IMR-90 (cell line): ENCODE results near the gene WDR5.

Experiments
- CHD1 ChIP-seq: IDR thresholded peaks from 2 replicates; pipeline ENCODE4 v1.6.1; 2012; ENCODE audit warnings: low read depth, low read length, improper control_type of control experiment
- CTCF ChIP-seq: conservative IDR thresholded peaks from 2 replicates; pipeline ENCODE4 v1.5.1; 2012; ENCODE audit warnings: mild to moderate bottlenecking, low read depth, low read length, improper control_type of control experiment
- FOS ChIP-seq: fragments of 150-350 bp; IDR thresholded peaks from 2 replicates; pipeline ENCODE4 v1.6.1; 2016; ENCODE audit warnings: low read depth, low read length
- MAFK ChIP-seq: IDR thresholded peaks from 2 replicates; pipeline ENCODE4 v1.6.1; 2012; ENCODE audit warnings: low read depth, low read length, improper control_type of control experiment
- MAZ ChIP-seq: IDR thresholded peaks from 2 replicates; pipeline ENCODE4 v1.6.1; 2012; ENCODE audit warnings: low read depth, mild to moderate bottlenecking, low read length, improper control_type of control experiment, moderate library complexity, borderline replicate concordance
- MXI1 ChIP-seq: IDR thresholded peaks from 2 replicates; pipeline ENCODE4 v1.6.1; 2012; ENCODE audit warnings: low read depth, mild to moderate bottlenecking, low read length, moderate library complexity, borderline replicate concordance
- POLR2A ChIP-seq: IDR thresholded peaks from 2 replicates; pipeline ENCODE4 v1.6.1; 2012; ENCODE audit warnings: mild to moderate bottlenecking, low read depth, low read length
- RAD21 ChIP-seq: IDR thresholded peaks from 2 replicates; pipeline ENCODE4 v1.6.1; 2012; ENCODE audit warnings: low read length, improper control_type of control experiment
- RFX5 ChIP-seq: IDR thresholded peaks from 2 replicates; pipeline ENCODE4 v1.8.0; 2012; ENCODE audit warnings: low read depth, mild to moderate bottlenecking, low read length, moderate library complexity
- SMC3 ChIP-seq: fragments of 150-350 bp; IDR thresholded peaks from 2 replicates; pipeline ENCODE4 v1.6.1; 2016; ENCODE audit warnings: low read depth, mild to moderate bottlenecking, antibody characterized with exemption, low read length, moderate library complexity

- TF ChIP-seq RAD21 (no peak), CTCF (no peak), FOS (no peak), CHD1 (no peak), POLR2A (no peak), MAFK (no peak), RFX5 (no peak), SMC3 (no peak), MAZ (no peak), MXI1 (no peak)
These were observed 57.3 kb downstream of the WDR5 start for GRCh38 chr9:134192951-134193731.
